Neural cell (in vitro differentiated cells): ENCODE measurements around the gene NOTCH3. TPM values are rescaled to one million over a fixed set of nuclear protein-coding genes. Genes with fewer than 3 reads are reported as not detected.

ENCODE experiments used
- H2AFZ ChIP-seq: fragments of 200-600, 300-800 bp; sonication (generic), shearing (Covaris generic); 2 replicates; pipeline ENCODE4 v1.6.0; 2014; ENCODE audit warnings: low read depth, mild to moderate bottlenecking, antibody characterized with exemption, low read length, moderate library complexity
- H3F3A ChIP-seq: fragments of 200-600 bp; shearing (Covaris generic); 2 replicates; pipeline ENCODE4 v1.6.1; 2016; ENCODE audit warnings: mild to moderate bottlenecking, moderate library complexity, mixed read lengths, antibody characterized with exemption, low read length; ENCODE audit not compliant: insufficient read depth, poor library complexity, severe bottlenecking
- H3K27ac ChIP-seq: fragments of 200-600, 300-800 bp; sonication (generic), shearing (Covaris generic); 2 replicates; pipeline ENCODE4 v1.5.1; 2014; ENCODE audit warnings: mild to moderate bottlenecking, low read length, moderate library complexity
- H3K27me3 ChIP-seq: fragments of 300-800, 200-600 bp; sonication (generic), shearing (Covaris generic); 2 replicates; pipeline ENCODE4 v1.6.0; 2014; ENCODE audit warnings: mild to moderate bottlenecking, low read depth, low read length, moderate library complexity; ENCODE audit not compliant: insufficient read depth
- H3K36me3 ChIP-seq: fragments of 300-800, 200-600 bp; sonication (generic), shearing (Covaris generic); 2 replicates; pipeline ENCODE4 v1.5.1; 2014; ENCODE audit warnings: mild to moderate bottlenecking, antibody characterized with exemption, low read length, moderate library complexity; ENCODE audit not compliant: insufficient read depth
- H3K4me2 ChIP-seq: fragments of 300-800, 200-600 bp; sonication (generic), shearing (Covaris generic); 2 replicates; pipeline ENCODE4 v1.6.0; 2014; ENCODE audit warnings: mild to moderate bottlenecking, low read length
- H3K4me3 ChIP-seq: fragments of 300-800, 200-600 bp; sonication (generic), shearing (Covaris generic); 2 replicates; pipeline ENCODE4 v1.5.1; 2014; ENCODE audit warnings: mild to moderate bottlenecking, low read length, moderate library complexity
- H3K79me2 ChIP-seq: fragments of 200-600 bp; shearing (Covaris generic); replicated peaks from 2 replicates; pipeline ENCODE4 v1.6.0; 2014; ENCODE audit warnings: mild to moderate bottlenecking, low read length, moderate library complexity; ENCODE audit not compliant: insufficient read depth
- H3K9ac ChIP-seq: fragments of 300-800, 200-600 bp; sonication (generic), shearing (Covaris generic); 2 replicates; pipeline ENCODE4 v1.6.1; 2016; ENCODE audit warnings: mild to moderate bottlenecking, low read length, mixed read lengths
- H3K9me2 ChIP-seq: fragments of 200-600 bp; shearing (Covaris generic); 2 replicates; pipeline ENCODE4 v1.6.1; 2016; ENCODE audit warnings: mild to moderate bottlenecking, low read length, mixed read lengths; ENCODE audit not compliant: insufficient read depth
- H3K9me3 ChIP-seq: fragments of 200-600, 300-800 bp; sonication (generic), shearing (Covaris generic); 2 replicates; pipeline ENCODE4 v1.6.1; 2016; ENCODE audit warnings: mild to moderate bottlenecking, mixed run types, low read length, moderate library complexity, mixed read lengths
- H4K20me1 ChIP-seq: fragments of 200-600 bp; shearing (Covaris generic); 2 replicates; pipeline ENCODE4 v1.6.1; 2016; ENCODE audit warnings: mild to moderate bottlenecking, mixed run types; ENCODE audit not compliant: insufficient read depth
- EP300 ChIP-seq: fragments of 450-650 bp; conservative IDR thresholded peaks from 2 replicates; pipeline ENCODE4 v1.6.1; 2014; ENCODE audit warnings: antibody characterized with exemption, mild to moderate bottlenecking, moderate library complexity; ENCODE audit not compliant: poor library complexity, severe bottlenecking
- EZH2 ChIP-seq: fragments of 200-600, 300-800 bp; shearing (Covaris generic), sonication (generic); IDR thresholded peaks from 2 replicates; pipeline ENCODE4 v1.6.1; 2014; ENCODE audit warnings: antibody characterized with exemption, low read length, borderline replicate concordance, mild to moderate bottlenecking; ENCODE audit not compliant: insufficient read depth, poor library complexity, severe bottlenecking
- MXI1 ChIP-seq: fragments of 450-650 bp; conservative IDR thresholded peaks from 2 replicates; pipeline ENCODE4 v1.6.1; 2014; ENCODE audit warnings: antibody characterized with exemption, mild to moderate bottlenecking; ENCODE audit not compliant: poor library complexity, severe bottlenecking
- POLR2AphosphoS5 ChIP-seq: IDR thresholded peaks from 2 replicates; pipeline ENCODE4 v1.6.1; 2012
- RAD21 ChIP-seq: fragments of 450-650 bp; conservative IDR thresholded peaks from 2 replicates; pipeline ENCODE4 v1.6.1; 2014; ENCODE audit warnings: antibody characterized with exemption, mild to moderate bottlenecking, moderate library complexity
- SMC3 ChIP-seq: fragments of 450-650 bp; conservative IDR thresholded peaks from 2 replicates; pipeline ENCODE4 v1.6.1; 2014; ENCODE audit warnings: antibody characterized with exemption, mild to moderate bottlenecking, moderate library complexity; ENCODE audit not compliant: poor library complexity
- TAF1 ChIP-seq: IDR thresholded peaks from 2 replicates; pipeline ENCODE4 v1.6.1; 2012; ENCODE audit warnings: low read depth
- polyA plus RNA-seq: library from polyadenylated mRNA; depleted of rRNA; stranded (reverse); fragments of >200 nt; gene quantifications from 2 replicates; pipeline ENCODE4 v1.2.3, GENCODE V29; 2014
- TF ChIP-seq, protein P1 (sequence below): fragments of 450-650 bp; IDR thresholded peaks from 2 replicates; pipeline ENCODE4 v1.5.1; 2014; ENCODE audit warnings: antibody characterized with exemption, mild to moderate bottlenecking, moderate library complexity; ENCODE audit not compliant: poor library complexity, severe bottlenecking
- TF ChIP-seq, protein P2 (sequence below): IDR thresholded peaks from 2 replicates; pipeline ENCODE4 v1.6.1; 2012; ENCODE audit warnings: borderline replicate concordance

Gene NOTCH3
- polyA plus RNA-seq, 1 donor from 2014 or later, result 0.21 TPM

DNA sequence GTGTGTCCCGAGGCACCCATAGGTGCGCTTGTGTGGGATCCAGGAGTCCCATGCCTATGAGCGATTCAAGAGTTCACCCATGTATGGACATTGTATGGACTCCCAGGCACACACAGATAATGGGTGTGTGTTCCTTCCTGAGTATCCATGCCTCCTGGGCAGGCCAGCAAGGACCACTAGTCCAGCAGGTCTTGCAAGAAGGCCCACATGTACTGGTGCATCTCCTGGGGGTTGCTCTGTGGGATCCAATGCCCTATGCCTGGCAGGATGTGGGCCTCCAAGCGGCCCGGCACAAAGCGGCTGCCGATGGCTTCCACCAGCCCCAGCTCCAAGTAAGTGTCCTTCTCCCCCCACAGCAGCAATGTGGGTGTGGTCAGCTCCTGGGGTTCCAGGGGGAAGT is 26.5 kb upstream of the NOTCH3 start:
- no peaks in the 10 kb centered on the region for H3K36me3 ChIP-seq
- TF ChIP-seq SMC3, result no peak
- TF ChIP-seq TAF1, result no peak
- no peak for TF ChIP-seq EZH2
- no peak for TF ChIP-seq EP300
- no peak for TF ChIP-seq MXI1
- TF ChIP-seq, protein P1, sequence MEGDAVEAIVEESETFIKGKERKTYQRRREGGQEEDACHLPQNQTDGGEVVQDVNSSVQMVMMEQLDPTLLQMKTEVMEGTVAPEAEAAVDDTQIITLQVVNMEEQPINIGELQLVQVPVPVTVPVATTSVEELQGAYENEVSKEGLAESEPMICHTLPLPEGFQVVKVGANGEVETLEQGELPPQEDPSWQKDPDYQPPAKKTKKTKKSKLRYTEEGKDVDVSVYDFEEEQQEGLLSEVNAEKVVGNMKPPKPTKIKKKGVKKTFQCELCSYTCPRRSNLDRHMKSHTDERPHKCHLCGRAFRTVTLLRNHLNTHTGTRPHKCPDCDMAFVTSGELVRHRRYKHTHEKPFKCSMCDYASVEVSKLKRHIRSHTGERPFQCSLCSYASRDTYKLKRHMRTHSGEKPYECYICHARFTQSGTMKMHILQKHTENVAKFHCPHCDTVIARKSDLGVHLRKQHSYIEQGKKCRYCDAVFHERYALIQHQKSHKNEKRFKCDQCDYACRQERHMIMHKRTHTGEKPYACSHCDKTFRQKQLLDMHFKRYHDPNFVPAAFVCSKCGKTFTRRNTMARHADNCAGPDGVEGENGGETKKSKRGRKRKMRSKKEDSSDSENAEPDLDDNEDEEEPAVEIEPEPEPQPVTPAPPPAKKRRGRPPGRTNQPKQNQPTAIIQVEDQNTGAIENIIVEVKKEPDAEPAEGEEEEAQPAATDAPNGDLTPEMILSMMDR, result no peak
- TF ChIP-seq POLR2AphosphoS5, result no peak
- no peak for TF ChIP-seq RAD21
- TF ChIP-seq, protein P2, sequence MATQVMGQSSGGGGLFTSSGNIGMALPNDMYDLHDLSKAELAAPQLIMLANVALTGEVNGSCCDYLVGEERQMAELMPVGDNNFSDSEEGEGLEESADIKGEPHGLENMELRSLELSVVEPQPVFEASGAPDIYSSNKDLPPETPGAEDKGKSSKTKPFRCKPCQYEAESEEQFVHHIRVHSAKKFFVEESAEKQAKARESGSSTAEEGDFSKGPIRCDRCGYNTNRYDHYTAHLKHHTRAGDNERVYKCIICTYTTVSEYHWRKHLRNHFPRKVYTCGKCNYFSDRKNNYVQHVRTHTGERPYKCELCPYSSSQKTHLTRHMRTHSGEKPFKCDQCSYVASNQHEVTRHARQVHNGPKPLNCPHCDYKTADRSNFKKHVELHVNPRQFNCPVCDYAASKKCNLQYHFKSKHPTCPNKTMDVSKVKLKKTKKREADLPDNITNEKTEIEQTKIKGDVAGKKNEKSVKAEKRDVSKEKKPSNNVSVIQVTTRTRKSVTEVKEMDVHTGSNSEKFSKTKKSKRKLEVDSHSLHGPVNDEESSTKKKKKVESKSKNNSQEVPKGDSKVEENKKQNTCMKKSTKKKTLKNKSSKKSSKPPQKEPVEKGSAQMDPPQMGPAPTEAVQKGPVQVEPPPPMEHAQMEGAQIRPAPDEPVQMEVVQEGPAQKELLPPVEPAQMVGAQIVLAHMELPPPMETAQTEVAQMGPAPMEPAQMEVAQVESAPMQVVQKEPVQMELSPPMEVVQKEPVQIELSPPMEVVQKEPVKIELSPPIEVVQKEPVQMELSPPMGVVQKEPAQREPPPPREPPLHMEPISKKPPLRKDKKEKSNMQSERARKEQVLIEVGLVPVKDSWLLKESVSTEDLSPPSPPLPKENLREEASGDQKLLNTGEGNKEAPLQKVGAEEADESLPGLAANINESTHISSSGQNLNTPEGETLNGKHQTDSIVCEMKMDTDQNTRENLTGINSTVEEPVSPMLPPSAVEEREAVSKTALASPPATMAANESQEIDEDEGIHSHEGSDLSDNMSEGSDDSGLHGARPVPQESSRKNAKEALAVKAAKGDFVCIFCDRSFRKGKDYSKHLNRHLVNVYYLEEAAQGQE, result no peak
- H3F3A ChIP-seq, result no peaks in the 10 kb centered on the region
- no peak overlapping the region for H3K4me2 ChIP-seq
- H3K27ac ChIP-seq, result no peak overlapping the region
- H4K20me1 ChIP-seq, result no peaks in the 10 kb centered on the region
- peaks cover 14% of the 10 kb centered on the region for H3K27me3 ChIP-seq
- H3K9me2 ChIP-seq, result no peaks in the 10 kb centered on the region
- H3K79me2 ChIP-seq, result no peaks in the 10 kb centered on the region
- no peaks in the 10 kb centered on the region for H3K9me3 ChIP-seq
- H2AFZ ChIP-seq, result no peak overlapping the region
- no peak overlapping the region for H3K9ac ChIP-seq
- H3K4me3 ChIP-seq, result no peak overlapping the region

DNA sequence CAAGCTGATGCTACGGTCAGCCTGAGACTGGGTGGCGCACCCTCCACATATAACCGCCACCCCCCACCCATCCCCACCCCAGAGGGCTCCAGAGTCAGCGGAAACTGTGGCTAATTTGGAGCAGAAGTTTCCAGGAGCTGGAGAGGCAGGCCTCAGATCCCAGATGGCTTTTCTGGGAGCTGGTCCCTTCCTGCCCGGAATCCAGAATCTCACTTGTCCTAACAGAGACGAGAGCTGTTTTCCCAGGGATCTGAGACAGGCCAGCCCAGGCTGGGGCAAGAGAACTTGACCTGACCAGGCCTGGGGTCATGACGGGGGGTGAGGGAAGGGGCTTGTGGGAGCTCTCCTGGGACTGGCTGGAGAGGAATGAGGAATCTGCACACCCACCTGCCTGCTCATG is 25.0 kb upstream of the NOTCH3 start:
- no peak overlapping the region for H2AFZ ChIP-seq
- H3K4me2 ChIP-seq, result no peak overlapping the region
- no peaks in the 10 kb centered on the region for H3F3A ChIP-seq
- H3K79me2 ChIP-seq, result no peaks in the 10 kb centered on the region
- no peaks in the 10 kb centered on the region for H3K9me3 ChIP-seq
- no peaks in the 10 kb centered on the region for H3K9me2 ChIP-seq
- no peaks in the 10 kb centered on the region for H3K27me3 ChIP-seq
- H4K20me1 ChIP-seq, result no peaks in the 10 kb centered on the region
- H3K36me3 ChIP-seq, result no peaks in the 10 kb centered on the region
- TF ChIP-seq TAF1 (no peak), RAD21 (no peak), POLR2AphosphoS5 (no peak), MXI1 (no peak), SMC3 (no peak), EP300 (no peak)
- TF ChIP-seq, protein P1, result no peak
- TF ChIP-seq, protein P2, result no peak
- H3K4me3 ChIP-seq, result no peak overlapping the region
- no peak overlapping the region for H3K9ac ChIP-seq
- H3K27ac ChIP-seq, result no peak overlapping the region
